ENCODE data around the gene CHN1. TPM values are rescaled to one million over a fixed set of nuclear protein-coding genes. Genes with fewer than 3 reads are reported as not detected.

Gene CHN1
- total RNA-seq: 4.8 and 6.5 TPM in 2 replicates

GRCh38 chr2:175004980-175005732 lies at the start of gene CHN1:
Gene CHN1, minus strand, starts transcription at chr2:175005381. Its CDS starts 469 bp downstream, at chr2:175004912.

GRCh38 chr2:174764280-174765255 lies 240.6 kb downstream of the CHN1 start, which contains the start of gene CHRNA1:
Gene CHRNA1, minus strand, starts transcription at chr2:174764472. Its CDS starts 78 bp downstream, at chr2:174764394.

Other genes starting within 250 kb of the CHN1 start
- gene CHRNA1, start 240.9 kb downstream of the CHN1 start, total RNA-seq: 0.76 TPM in 1 of 2 replicates, not detected in the other
- gene ATF2, start 162.8 kb upstream of the CHN1 start, total RNA-seq: 40.9 and 48.5 TPM in 2 replicates
- gene ATP5MC3, start 176.3 kb upstream of the CHN1 start, total RNA-seq: 75.6 and 82.4 TPM in 2 replicates